ENCODE measurements around the gene GPR183.
"Not testable (repeated sequence)": the region's sequence is repeated elsewhere in the genome, so short reads cannot be mapped to it uniquely, and the experiment has no call there.

GPR183 gene

GRCh38 chr13:99269627-99270241 lies 37.5 kb downstream of the GPR183 start:
- no peak for DNase-seq

DNA sequence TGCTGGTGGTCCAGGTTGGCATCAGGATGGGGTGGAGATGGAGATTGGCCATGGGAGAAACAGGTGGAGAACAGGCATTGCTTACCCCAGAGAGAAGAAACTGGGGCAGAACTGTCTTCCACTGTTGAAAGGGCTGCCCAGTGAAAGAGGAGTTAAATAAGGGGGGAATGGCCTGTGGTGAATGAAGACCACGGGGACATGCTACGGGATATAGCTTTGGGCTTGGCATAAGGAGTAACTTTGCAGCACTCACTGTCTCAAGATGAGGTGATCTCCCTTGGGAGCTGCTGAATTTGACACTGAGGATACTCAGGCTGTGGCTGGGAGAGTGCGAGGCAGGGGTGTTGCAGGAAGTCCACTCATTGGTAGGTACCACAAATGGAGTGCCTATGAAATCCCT lies 38.4 kb downstream of the GPR183 start:
- no peak for DNase-seq

- DNase-seq = no peak
Observed at GRCh38 chr13:99267927-99268326, 39.3 kb downstream of the GPR183 start.

GRCh38 chr13:99266827-99267226 lies 40.4 kb downstream of the GPR183 start:
- DNase-seq = no peak

- no peak for DNase-seq
Observed at GRCh38 chr13:99265821-99266426, 41.3 kb downstream of the GPR183 start.

- no peak for DNase-seq
Observed at GRCh38 chr13:99265162-99265800, 41.9 kb downstream of the GPR183 start.

DNA sequence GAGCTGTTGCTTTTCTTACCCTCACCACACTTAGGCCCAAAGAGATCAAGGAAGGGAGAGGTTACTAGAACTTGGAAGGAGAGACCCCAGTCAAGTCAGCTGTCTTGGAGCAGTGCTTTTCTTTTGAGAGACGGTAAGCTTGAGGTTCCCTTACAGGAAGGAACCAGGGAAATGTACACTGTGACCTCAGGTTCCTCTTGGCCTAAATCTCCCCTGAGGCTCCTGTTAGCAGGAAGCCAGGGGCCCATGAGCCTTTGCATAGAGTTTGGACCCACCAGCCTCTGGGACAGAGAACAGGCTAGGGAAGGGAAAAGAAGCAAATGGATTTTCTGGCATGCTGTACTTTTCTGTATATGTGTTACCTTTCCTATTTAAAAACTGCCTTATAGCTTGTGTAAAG lies 43.1 kb downstream of the GPR183 start:
- DNase-seq = no peak

- DNase-seq = no peak
Observed at GRCh38 chr13:99263126-99263785, 43.9 kb downstream of the GPR183 start.

DNA sequence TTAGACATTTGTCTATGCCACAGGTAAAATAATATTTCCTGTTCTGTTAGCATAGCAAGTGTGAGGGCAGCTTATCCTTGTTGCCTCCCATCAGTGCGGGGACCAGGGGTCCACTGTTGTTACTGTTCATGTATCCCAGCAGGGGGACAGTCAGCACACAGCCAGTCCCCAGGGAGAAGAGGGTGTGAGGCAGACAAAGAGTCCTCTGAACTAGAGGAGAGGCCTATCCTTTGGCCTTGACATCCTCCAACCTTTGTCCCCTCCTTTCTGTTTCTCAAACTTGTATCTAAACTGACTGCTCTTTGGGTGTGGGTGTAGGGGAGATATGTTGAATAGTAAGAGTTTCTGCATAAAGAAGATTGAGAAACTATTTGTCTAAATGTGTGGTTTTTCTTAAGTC lies 46.1 kb downstream of the GPR183 start:
- DNase-seq = no peak

DNA sequence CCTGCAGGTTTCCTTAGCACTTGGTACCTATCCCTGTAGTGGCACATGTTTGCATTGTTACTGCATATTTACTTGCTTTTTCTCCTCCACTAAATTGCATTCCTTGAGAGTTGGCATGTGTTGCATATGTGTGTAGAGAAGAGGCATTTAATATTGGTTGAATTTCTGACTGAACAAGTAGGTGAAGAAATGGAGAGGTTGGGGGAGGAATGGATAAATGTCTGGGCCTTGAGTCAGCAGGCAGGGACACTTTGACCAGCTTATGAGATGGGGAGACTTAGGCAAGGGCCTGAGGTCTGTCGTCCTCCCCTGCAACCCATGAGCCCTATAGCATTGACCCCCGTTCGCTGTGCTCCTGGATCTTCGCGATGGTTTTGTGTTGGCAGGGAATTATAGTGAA lies 47.0 kb downstream of the GPR183 start:
- DNase-seq = no peak

DNA sequence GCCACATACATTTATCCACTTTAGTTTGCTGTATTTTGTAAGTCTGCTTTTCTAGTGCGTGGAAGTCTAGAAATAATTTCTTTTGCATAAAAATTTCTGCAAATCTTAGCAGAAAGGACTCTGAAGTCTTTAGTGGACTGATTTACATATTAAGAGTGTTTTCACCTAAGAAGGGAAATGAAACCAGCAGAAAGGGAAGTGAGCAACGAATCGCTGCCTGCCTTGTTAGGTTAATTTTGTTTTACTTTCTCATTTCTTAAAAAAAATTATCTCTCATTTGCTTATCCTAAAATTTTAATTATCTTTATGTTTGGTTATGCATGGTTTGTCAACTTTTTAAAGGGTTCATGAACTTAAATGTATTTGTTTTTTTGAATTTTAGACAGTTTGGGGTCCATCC lies 48.3 kb downstream of the GPR183 start:
- DNase-seq = no peak

- DNase-seq = no peak
Observed at GRCh38 chr13:99258210-99258860, 48.9 kb downstream of the GPR183 start, which contains the start of gene GPR18. Gene GPR18, minus strand, starts transcription at chr13:99258379. Its CDS starts 2,507 bp downstream, at chr13:99255872.

DNA sequence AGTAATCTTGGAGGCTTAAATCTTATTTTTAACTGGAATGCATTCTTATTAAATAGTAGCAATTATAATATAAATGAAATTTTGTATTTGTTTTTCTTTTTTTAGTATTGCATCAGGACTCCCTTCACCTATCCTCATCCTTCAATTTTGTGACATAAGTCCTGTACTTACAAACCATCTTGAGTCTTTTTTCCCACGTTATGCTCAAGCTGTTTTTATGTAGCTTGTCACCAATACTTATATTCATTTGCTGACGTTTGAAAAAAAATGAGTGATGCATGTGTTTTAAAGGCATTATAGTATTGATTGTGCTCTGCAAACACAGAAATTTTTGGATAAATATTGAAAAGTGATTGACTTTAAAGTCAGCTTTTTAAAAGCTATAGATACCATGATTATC lies 49.9 kb downstream of the GPR183 start:
- no peak for DNase-seq

DNA sequence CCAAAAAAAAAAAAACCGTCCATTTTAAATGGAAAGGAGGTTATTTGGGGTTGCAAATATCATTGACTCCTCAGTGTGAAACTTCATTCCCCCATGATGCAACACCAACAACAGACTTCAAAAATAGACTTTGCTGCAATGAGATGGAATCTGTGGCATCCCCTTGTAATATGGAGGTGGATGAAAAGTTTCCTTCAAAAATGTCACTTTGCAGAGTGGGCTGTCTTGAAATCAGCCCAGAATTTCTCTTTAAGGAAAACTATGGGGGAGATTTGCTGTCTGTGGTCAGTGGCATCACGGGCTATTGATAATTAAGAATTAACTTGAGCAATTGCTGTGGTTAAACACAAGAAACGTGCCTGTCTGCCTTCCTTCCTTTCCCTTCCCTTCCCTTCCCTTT lies 50.5 kb downstream of the GPR183 start:
- no peak for DNase-seq

DNA sequence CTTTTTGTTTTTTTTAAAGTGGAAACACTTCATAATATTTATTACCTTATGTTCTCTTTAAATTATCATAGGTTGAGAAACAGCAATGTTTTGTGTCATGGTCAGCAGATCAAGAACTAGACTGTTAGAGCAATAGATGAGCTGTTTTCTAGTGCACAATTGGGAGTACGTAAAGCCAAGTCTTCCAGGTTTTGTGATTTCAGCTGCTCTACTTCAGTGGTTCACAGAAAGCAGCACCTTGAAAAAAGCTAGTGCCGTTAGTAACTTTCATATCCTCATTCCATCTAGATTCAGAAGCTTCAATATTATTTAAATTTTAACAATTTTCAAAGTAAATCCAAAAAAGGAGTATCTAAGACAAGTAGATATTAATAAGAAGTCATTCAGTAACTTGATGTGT lies 50.9 kb downstream of the GPR183 start:
- DNase-seq = no peak

GRCh38 chr13:99255271-99255670 lies 51.9 kb downstream of the GPR183 start:
- DNase-seq = no peak

- no peak for DNase-seq
Observed at GRCh38 chr13:99254830-99255229, 52.4 kb downstream of the GPR183 start.

GRCh38 chr13:99251921-99252320 lies 55.3 kb downstream of the GPR183 start:
- no peak for DNase-seq

DNA sequence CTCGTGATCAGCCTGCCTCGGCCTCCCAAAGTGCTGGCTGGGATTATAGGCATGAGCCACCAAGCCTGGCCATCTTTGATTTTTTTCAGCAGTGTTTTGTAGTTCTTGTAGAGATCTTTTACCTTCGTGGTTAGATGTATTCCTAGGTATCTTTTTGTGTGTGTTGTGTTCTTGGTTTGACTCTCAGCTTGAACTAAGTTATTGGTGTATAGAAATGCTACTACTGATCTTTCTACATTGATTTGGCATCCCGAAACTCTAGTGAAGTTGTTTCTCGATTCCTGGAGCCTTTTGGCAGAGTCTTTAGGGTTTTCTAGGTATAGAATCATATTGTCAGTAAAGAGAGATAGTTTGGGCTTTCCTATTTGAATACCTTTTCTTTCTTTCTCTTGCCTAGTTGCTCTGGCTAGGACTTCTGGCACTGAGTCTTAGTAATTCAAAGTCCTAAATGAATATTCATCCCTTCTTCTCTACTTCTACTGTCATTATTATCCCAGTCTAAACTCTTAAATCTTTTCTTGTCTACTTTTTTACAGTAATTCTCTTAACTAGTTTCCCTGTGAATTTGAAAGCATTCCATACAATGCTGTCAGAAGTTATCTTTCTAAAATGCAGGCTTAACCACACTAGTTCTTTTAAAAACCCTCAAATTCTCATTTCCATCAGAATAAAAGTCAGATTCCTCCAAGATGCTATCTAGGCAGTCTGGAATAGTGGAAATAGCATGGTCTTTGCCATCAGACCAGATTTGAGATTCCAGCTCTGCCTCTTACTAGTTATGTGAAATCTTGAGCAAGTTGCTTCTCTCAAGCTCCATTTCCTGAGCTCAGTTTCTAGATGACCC lies 56.0 kb downstream of the GPR183 start:
- DNase-seq = no peak

DNA sequence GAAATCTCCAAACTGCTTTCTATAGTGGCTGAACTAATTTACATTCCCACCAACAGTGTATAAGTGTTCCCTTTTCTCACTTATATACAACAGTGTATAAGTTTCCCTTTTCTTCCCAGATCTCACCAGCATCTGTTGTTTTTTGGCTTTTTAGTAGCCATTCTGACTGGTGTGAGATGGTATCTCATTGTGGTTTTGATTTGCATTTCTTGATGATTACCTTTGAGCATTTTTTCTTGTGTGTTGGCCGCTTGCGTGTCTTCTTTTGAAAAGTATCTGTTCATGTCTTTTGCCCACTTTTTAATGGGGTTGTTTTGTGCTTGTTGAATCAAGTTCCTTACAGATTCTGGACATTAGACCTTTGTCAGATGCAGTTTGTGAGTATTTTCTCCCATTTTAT lies 57.6 kb downstream of the GPR183 start:
- not testable (repeated sequence) for DNase-seq

GRCh38 chr13:99249178-99249577 lies 58.0 kb downstream of the GPR183 start:
- DNase-seq = not testable (repeated sequence)

DNA sequence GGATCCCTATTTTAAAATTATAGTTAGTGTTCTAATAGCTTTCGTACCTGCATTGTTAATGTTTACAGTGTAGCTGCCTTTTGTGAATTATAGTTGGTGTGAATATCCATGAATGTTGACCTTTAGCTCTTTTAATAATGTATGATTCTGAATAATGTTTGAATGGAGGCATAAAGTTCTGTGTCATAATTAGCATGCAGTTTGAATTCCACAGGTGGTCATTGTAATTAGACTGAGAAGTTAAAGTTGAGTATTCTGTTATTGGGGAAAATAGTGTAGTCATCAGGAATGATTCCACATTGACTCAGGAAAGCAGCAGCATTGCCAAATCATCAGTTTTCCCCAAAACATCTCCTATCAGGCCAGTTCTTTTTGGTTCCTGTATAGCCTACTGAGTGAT lies 61.1 kb downstream of the GPR183 start:
- no peak for DNase-seq

All from right kidney (tissue), 1 donor.